DMS 273 (cell line): ENCODE measurements around the gene ZDHHC16.
"Not testable (repeated sequence)": the region's sequence is repeated elsewhere in the genome, so short reads cannot be mapped to it uniquely, and the experiment has no call there.

Source experiments
- DNase-seq: peaks from one replicate; lab custom pipeline; 2025; ENCODE audit not compliant: unreplicated experiment; lab: John Stamatoyannopoulos, UW

ZDHHC16 gene

DNA sequence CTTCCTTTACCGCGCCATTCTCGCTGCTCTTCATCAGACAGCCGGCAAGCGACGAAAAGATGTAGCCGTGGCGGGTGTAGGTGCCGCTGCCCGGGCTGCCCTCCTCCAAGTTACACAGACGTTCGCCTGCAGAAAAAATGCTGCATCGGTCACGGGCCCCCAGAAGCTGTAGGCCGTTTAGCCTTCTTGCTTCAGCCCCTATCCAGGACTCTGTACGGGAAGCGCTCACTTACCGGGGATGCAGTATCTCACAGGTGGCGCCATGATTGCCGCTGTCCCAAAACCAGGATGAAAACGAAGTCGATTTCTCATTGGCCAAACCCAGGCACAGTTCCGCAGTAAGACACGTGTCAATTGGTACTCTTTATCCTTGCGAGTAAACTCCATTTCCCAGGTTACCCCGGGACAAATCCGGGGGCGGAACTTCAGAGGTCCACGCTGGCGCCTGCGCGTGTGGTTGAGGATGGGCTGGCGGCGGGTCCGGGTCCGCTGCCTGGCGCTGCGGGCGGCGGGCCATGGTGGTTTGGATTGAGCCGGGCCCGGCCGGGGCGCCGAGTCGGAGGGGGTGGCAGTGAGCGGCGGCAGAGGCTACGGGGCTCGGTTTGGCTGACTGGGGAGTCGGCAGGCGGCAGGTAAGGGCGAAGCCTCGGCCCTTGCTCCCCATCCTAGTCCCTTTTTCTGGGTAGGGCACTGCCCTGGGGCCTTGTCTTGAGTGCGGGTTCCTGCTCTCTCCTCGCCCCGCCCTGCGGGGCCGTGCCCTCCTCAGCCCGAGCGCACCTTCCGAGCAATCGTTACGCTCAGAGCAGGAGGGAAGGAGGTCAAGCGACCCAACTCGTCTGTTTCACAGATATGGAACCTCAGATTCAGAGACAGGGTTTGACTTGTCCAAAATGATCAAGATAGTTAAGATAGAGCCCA is at the start of gene ZDHHC16, which contains the start of gene EXOSC1:
Gene ZDHHC16 (plus strand): TSS at position 454 of the 918 bp plus-strand sequence. CDS start 5,501 bp downstream, outside the sequence.
Gene EXOSC1 (minus strand): TSS at position 285 of the 918 bp plus-strand sequence. CDS start 21 bp downstream, at position 264.
- peak; percentile 97 for DNase-seq

DNA sequence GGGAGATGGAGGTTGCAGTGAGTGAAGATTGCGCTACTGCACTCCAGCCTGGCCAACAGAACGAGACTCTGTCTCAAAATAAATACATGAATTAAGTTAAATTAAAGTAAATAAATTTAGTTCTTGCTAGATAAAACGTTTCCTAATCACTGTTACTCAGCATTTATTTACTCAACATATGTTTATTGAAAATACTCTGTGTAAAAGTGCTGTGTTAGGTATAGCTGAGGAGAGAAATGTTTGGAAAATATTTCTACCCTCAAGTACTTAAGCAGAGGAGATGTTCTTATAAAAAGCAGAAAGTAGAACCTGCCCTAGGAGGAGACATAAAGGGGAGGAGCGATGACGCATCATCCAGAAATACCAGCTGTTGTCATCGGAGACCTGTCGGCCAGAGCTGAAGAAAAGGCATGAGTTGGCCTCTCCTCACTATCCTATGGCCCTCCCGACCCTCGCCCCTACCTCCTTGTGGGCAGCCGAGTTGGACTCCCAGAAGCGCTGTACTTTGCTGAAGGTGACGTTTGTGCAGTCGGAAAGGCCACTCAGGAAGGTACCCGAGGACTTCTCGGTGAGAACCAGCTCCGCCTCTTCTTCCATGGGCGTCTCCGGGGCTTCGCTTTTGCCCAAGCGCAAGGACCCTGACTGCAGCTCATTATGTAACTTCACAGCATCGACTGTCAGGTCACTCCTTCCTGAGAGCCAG is 46.0 kb upstream of the ZDHHC16 start:
- peak; percentile 74 for DNase-seq

DNA sequence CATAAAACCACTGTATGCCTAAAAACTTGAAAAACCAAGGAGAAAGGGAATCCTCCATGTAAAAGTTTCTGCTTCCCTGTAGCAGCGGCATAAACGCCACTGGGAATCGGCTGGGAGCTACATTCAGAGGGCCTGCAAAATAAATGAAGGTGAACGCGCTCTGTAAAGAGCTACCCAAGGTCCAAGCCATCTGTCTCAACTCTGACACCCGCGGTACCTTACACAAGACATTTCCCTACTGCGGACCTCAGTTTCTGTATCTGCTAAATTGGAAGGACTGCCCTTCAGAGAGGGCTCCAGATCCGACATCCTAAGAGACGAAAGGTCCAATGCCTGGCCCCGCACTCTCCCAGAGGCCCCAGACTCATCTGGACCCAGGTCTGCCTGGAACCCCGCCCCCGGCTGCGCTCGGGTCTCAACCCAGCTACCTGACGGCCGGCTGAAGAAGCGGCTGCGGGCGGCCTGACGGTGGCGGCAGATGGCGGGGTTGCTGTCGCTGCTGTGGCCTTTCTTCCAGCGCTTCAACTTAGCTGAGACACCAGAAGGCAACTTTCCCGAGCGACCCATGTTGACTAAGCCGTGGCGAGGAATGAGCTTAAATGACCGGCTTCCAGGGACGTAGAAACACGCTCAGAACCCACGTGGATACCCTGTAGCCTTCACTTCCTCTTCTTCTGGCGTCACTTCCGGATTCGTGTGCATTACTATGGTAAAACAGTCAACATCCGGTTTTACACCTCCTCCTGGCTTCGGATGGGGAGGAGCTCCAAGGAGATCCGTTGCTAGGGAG is 45.1 kb upstream of the ZDHHC16 start, which contains the start of gene RRP12:
Gene RRP12 (minus strand): TSS at position 676 of the 790 bp plus-strand sequence. CDS start 109 bp downstream, at position 567.
- DNase-seq: peak; percentile 98

DNA sequence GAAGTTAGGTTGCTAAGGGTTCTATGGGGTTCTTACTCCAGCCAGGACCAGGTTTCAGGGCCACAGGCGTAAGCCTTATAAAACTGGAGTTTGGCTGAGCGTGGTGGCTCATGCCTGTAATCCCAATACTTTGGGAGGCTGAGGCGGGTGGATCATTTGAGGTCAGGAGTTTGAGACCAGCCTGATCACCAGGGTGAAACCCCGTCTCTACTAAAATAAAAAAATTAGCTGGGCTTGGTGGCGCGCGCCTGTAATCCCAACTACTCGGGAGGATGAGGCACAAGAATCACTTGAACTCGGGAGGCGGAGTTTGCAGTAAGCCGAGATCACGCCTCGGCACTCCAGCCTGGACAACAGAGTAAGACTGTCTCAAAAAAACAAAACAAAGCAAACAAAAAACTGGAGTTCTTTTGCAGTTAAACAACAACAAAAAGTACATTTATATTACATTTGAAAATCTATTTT is 44.5 kb upstream of the ZDHHC16 start:
- no peak for DNase-seq

DNA sequence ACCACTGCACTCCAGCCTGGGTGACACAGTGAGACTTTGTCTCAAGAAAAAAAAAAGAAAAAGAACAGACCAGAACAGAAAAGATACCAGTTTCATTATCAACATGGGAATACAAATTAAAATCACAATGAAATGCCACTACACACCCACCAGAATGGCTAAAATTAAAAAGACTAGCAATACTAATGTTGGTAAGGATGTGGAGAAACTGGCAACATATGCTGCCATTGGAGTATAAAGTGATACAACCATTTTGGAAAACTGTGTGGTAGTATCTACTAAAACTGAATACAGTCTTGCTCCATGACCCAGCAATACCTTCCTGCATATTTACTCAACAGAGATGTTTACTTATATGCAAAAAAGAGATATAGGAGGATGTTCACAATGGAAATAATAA is 41.9 kb upstream of the ZDHHC16 start:
- no peak for DNase-seq

DNA sequence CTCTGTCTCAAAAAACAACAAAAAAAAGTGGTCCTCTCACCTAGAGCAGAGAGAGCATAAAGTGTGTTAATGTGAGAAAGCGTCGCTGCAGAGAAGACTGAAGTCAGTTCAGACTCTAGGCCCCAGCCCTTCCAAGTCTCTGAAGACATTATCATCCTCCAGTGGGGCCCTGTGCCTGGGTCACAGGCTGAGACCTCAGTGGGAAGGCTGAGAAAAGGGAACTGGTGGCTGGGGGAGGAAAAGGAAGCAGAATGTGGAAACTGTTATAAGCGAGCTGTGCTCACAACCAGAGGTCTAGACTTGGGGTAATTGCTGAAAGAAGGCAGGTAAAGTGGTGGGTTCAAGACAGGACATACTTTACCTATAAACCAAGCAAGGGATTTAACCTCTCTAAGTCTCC is 39.9 kb upstream of the ZDHHC16 start:
- no peak for DNase-seq

DNA sequence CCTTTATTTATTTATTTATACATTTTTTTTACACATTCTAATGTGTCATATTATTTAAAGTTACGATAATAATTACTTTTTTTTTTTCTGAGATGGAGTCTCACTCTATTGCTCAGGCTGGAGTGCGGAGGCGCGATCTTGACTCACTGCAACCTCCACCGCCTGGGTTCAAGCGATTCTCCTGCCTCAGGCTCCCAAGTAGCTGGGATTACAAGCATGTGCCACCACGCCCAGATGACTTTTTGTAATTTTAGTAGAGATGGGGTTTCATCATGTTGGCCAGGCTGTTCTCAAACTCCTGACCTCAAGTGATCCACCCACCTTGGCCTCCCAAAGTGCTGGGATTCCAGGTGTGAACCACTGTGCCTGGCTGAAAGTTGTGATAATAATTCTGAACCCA is 39.5 kb upstream of the ZDHHC16 start:
- DNase-seq: not testable (repeated sequence)

DNA sequence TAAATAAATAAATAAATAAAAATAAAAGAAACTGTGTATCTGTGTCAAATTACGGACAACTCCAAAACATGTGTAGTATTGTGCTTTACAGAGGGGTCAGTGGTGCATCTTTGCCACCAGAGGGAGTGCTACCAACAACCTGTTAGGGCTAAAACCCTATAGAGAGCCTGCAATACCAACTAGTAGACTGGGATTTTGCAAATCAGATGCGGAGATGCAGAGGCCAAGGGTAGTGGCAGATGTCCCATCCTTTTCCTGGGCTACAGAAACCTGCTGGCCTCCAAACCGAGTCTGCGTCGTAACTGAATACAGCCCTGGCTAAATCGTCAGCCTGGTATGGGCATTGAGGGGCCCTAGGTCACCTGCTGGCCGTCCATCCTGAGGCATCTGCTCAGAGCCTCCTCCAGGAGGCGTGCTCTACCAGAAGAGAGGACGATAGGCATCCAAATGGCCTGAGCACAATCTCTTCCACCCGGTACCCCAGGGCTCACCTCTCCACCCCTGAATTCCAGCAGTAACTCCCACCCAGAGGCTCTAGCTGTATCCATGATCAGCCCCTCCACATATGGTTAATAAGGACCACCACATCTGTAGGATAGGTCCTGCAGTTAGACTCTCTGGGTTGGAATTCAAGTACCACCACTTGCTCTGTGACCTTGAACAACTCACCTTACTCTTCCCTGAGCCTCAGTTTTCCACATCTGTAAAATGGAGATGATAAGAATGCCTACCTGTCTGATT is 38.6 kb upstream of the ZDHHC16 start:
- DNase-seq: peak; percentile 90

DNA sequence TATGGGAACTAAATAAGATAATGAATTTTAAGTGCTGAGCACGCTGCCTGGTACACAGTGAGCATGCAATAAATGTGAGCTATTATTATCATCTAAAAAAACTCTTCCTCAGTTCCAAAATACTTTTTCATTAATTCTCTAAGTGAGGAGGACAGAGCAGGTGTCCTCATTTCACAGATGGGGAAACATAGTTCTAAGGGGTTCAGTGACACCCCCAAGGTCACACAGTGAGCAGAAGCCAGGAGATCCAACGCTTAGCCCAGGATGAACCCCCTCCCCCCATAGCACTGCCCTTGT is 38.1 kb upstream of the ZDHHC16 start:
- DNase-seq: no peak

DNA sequence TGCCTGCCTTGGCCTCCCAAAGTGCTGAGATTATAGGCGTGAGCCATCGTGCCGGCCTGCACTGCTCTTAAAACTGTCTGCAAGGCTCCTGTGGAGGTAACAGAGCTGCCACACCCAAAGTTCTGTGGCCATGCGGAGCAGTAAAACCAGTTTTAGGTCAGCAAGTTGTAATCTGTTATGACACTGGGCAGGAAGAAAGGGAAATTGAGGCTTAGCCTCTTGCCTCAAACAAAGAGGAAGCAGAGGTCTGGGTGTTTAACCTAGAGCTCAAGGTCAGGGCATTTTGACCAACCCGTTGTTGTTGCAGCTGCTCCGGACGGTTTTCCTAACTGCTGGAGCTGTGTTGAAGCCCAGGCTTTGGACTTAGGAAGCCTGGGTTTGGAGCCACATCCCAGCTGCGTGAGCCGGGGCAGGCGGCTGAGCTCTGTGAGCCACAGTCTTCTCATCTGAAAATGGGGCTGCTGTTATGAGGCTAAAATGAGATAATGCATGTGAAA is 37.4 kb upstream of the ZDHHC16 start:
- no peak for DNase-seq

DNA sequence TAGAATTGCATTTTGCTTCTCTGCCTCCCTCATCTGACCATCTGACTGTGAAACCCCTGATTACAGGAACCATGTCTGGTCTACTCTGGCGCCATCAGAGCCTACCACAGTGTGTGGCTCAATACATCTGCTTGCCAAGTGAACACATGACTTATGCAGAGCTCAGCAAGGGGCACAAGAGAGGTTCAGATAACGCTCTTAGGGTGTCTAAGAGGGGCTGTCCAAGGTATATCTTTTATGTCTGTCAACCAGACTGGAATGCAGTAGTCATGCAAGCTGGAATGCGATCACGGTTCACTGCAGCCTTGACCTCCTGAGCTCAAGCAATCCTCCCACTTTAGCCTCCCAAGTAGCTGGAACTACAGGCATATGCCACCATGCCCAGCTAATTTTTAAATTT is 34.6 kb upstream of the ZDHHC16 start:
- DNase-seq: no peak

DNA sequence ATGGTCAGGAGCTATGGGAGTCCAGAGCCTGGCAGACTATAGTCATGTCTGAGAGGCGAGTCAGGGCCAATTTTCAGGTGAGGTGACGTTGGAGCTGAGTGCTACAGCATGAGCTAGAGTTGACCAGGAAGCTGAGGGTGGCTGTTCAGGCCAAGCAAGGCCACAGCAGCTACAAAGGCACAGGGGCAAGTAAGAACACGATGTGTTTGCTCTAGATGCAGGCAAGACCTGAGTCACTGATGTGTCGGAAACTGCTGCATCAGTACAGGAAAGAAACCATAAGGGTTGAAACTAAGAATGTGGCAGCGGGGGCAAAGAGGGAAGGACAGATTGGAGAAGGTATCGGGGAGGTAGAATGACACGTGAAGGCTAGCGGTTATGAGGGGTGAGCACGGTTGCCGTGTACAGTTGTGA is 33.1 kb upstream of the ZDHHC16 start:
- DNase-seq: peak; percentile 19

DNA sequence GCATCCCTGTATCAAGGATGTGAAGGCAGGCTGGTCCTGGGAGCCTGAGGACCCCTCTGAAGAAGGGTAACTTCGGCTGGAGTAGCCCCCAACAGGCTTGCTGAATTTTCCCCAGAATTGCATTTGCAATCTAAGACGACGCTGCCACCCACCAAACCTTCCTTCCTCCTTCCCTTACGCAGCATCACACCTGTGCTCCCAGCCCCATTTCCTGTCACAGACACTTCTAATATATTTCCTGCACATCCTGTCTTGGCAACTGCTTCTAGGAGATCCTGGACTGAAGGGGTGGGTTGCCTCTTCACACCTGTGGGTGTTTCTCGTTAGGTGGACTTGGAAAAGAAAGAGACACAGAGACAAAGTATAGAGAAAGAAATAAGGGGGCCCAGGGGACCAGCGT is 29.4 kb upstream of the ZDHHC16 start:
- no peak for DNase-seq

DNA sequence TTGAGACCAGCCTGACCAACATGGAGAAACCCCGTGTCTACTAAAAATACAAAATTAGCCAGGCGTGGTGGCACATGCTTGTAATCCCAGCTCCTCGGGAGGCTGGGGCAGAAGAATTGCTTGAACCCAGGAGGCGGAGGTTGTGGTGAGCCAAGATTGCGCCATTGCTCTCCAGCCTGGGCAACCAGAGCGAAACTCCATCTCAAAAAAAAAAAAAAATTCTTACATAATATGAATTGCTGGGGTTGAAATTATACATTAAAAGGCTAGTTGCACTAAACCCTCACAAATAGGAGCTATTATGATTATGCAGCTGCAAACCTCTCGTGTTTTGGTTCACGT is 22.2 kb upstream of the ZDHHC16 start:
- not testable (repeated sequence) for DNase-seq

DNA sequence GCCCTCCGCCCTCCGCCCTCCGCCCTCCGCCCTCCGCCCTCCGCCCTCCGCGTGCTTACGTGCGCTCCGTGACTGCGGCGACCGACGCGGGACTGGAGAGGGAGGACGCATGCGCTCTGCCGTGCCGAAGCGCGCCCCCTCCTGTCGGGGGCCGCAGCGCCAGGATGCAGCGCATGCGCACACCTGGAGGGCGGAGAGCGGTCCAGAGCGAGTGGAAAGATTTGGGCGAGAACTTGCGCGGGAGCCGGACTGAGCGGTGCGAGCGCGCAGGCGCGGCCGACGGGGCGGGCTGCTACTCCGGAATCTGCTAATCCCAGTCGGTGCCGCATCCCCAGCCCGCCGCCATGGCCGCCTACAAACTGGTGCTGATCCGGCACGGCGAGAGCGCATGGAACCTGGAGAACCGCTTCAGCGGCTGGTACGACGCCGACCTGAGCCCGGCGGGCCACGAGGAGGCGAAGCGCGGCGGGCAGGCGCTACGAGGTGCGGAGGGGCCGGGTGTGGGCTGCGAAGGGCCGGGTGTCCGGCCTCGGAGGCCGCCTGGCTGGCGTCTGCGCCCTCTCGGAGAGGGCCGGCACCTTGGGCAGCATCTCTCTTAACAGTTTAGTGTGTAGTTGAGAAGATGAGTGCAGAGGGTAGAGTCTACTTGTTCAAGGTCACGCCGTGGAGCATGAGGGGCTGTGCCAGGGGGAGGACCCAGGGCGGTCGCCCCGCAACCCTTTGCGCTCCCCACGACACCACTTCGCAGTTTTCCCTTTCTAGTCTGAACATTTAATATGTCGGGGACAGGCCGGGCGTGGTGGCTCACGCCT is 19.8 kb upstream of the ZDHHC16 start, which contains the start of gene PGAM1:
Gene PGAM1 (plus strand): TSS at position 228 of the 812 bp plus-strand sequence. CDS start 117 bp downstream, at position 345.
- DNase-seq: peak; percentile 95

DNA sequence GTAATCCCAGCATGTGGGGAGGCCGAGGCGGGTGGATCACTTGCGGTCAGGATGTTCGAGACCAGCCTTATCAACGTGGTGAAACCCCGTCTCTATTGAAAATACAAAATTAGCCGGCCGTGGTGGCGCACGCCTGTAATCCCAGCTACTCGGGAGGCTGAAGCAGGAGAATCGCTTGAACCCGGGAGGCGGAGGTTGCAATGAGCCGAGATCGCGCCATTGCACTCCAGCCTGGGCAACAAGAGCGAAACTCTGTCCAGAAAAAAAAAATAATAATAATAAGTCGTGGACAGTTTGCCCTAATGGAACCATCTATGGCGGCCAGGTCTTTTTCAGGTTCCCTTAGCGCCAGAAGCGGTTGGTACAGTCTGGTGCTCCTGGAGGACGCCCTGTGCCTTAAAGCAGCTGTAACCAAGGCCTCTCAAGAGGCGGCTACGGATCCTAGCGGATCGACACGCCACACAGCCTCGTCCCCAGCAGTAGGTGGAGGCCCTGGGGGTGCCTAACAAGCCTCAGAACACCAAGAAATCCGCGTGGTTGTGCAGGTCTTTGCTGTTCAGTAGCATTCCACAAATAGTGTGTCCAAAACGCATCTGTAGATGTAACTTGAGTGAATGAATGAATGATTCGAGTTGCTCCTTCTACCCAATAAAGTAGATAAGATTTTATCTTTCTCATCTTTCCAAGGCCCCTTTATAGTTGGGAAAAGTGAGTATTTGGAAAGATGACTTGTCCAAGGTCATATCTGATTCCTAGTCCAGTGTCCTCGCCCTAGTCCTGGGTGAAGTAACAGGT is 19.0 kb upstream of the ZDHHC16 start:
- DNase-seq: peak; percentile 25

DNA sequence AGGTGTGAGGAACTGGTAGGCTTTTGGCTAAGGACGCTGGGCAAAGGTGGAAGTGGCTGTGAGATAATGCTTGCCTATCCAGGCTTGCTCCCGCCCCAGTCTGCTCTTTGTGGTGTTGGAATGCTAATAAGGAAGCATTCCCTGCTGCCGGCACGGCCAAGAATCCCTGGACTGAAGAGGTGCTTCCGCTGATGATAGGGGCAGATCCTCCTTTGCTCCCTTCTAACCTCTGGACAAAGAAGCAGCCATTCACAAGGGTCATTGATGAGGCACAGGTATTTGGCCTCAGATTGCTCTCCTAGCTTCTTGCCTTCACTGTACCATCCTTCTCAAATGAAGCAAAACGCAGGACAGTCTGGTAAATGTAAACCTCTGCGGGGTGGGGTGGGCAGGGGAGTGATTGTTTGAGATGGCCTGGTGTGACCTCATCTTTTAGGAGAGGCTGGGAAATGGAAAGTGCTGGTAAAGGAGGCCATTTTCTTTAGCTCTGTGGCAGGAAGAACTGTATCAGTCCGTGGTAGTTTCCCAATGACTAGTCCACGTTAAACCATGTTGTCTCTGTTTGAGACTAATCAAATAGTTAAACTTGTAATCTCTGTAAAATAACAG is 18.3 kb upstream of the ZDHHC16 start:
- peak; percentile 47 for DNase-seq

DNA sequence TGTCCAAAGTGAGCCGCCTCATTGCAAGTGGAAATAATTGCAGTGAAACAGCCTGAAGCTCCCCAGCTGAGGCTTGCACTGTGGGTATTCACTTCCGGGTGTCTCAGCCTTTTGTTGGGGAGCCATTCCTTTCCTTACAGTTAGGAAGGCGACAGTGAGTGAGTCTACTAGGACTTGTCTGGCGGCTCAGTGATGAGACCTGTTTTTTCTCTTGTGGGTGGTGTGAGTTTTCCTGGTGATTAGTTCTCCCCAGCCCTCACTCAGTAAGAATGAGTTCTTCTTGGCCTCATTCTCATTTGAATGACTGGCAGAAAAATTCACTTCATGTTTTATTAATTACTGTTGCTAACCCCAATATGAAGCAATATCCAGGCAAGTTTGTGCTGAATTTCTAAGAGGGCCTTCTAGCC is 17.4 kb upstream of the ZDHHC16 start:
- DNase-seq: no peak
